ENCODE data around the gene SLC27A5. TPM values are rescaled to one million over a fixed set of nuclear protein-coding genes. Genes with fewer than 3 reads are reported as not detected.

Gene SLC27A5
- total RNA-seq, 1 donor from 2014 or later: 35.8 TPM

DNA sequence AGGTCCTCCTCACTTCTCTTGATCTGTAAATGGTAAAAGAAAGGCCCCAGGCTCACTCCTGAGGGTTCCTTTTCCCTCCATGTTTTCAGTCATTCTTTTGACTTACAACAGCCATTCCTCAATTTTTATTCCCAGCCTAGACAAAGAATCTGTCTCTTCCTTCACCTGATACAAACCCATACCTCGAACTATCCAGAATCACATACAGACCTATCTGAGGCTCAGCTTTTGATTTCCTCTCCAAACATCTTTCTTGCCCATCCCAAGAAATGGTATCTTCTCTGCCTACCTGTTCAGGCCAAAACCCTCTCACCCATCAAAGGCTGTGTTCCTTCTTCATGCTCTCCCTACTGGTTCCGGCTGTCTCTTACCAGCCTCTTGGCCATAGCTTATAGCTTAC is 40.9 kb upstream of the SLC27A5 start:
- no peak for TF ChIP-seq POLR2A (IDR thresholded peaks at IDR 0.05)
- no peak for TF ChIP-seq POLR2AphosphoS5 (IDR thresholded peaks at IDR 0.05; ENCODE audit: insufficient read depth in 1 of 2, low read depth in 1 of 2)
- intact Hi-C loops (cut with DNase I): no loop called here
- H3K36me3 ChIP-seq: peaks cover 0 to 61% of the 10 kb centered on the region in 2 donors
- H3K27me3 ChIP-seq: no peaks in the 10 kb centered on the region
- H3K4me1 ChIP-seq: peaks cover 42% of the 10 kb centered on the region
- no peaks in the 10 kb centered on the region for H3K9me3 ChIP-seq
- H3K4me3 ChIP-seq: no peak overlapping the region
- H3K27ac ChIP-seq: no peak overlapping the region
- no peak for DNase-seq (ENCODE audit: extremely low spot score in 2 of 2)

DNA sequence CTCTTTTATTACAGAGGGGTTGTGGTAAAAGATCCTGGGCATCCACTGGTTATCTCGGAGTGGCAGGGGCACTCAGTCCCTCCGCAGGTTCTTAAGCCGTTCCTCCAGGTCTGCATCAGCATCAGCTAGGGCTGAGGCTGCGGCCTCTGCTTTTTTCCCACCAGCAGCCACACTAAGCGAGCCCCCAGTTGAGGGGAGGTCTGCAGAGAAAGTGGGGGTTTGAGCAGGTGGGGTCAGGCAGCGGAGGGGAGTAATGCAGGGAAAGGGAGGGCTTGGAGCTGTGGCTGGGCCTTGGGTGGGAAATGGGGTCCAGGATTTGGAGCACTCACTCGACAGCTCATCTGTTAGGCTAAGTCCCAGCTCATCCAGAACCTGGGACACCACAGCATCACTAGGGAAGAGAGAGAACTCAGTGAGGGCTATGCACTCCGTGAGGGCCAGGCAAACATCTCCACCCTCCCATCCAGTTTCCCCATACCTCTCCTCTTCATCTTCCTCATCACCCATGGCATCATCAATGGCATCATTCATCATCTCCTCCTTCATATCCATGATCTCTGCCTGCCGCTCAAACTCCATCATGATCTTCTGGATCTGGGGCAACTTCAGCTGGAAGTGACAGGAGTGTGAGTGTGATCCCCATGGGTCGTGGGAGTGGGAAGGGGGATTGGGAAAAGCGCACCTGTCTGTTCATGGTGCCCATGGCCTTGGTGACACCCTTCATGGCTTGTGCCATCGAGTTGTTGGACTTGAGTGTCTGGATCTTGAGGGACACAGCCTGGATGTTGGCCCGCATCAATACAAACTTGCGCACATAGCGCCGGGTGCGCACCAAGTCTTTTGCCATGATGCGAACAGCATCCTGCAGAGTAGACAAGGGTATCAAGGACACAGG is 40.0 kb upstream of the SLC27A5 start:
- peak in 1 of 2 donors; percentile 82 for DNase-seq (ENCODE audit: extremely low spot score in 2 of 2)
- intact Hi-C loops (cut with DNase I): no loop called here
- Histone ChIP-seq H3K4me3 (no peak overlapping the region), H3K36me3 (peaks cover 0 to 69% of the 10 kb centered on the region in 2 donors), H3K27me3 (no peaks in the 10 kb centered on the region), H3K9me3 (no peaks in the 10 kb centered on the region), H3K27ac (no peak overlapping the region), H3K4me1 (peaks cover 42% of the 10 kb centered on the region)
- TF ChIP-seq POLR2AphosphoS5 (IDR thresholded peaks at IDR 0.05; ENCODE audit: insufficient read depth in 1 of 2, low read depth in 1 of 2): no peak
- TF ChIP-seq, protein P1, sequence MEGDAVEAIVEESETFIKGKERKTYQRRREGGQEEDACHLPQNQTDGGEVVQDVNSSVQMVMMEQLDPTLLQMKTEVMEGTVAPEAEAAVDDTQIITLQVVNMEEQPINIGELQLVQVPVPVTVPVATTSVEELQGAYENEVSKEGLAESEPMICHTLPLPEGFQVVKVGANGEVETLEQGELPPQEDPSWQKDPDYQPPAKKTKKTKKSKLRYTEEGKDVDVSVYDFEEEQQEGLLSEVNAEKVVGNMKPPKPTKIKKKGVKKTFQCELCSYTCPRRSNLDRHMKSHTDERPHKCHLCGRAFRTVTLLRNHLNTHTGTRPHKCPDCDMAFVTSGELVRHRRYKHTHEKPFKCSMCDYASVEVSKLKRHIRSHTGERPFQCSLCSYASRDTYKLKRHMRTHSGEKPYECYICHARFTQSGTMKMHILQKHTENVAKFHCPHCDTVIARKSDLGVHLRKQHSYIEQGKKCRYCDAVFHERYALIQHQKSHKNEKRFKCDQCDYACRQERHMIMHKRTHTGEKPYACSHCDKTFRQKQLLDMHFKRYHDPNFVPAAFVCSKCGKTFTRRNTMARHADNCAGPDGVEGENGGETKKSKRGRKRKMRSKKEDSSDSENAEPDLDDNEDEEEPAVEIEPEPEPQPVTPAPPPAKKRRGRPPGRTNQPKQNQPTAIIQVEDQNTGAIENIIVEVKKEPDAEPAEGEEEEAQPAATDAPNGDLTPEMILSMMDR (IDR thresholded peaks at IDR 0.05): no peak
- TF ChIP-seq POLR2A (IDR thresholded peaks at IDR 0.05): no peak

DNA sequence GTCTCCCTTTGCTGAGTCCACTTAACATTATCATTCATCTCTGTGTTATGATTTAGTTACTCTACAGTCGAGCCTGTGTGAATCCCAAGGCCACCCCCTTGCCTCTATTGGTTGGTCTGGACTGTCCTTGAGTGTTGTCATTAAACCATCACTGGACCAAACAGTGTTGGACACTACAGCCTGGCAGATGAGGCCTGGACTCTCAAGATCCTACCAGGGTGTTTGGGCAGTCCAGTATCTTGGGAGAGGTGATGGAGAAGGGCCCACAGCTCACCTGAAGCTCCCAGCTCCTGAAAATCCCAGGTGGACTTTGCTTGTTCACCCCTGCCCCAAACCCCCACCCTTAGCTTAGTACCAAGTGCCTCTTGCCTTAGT is 39.3 kb upstream of the SLC27A5 start:
- H3K4me1 ChIP-seq: peaks cover 42% of the 10 kb centered on the region
- H3K9me3 ChIP-seq: no peaks in the 10 kb centered on the region
- intact Hi-C loops (cut with DNase I): no loop called here
- H3K27me3 ChIP-seq: no peaks in the 10 kb centered on the region
- no peak for DNase-seq (ENCODE audit: extremely low spot score in 2 of 2)
- TF ChIP-seq POLR2AphosphoS5 (IDR thresholded peaks at IDR 0.05; ENCODE audit: insufficient read depth in 1 of 2, low read depth in 1 of 2) (no peak), POLR2A (IDR thresholded peaks at IDR 0.05) (no peak)
- H3K4me3 ChIP-seq: no peak overlapping the region
- no peak overlapping the region for H3K27ac ChIP-seq
- H3K36me3 ChIP-seq: peaks cover 0 to 68% of the 10 kb centered on the region in 2 donors

DNA sequence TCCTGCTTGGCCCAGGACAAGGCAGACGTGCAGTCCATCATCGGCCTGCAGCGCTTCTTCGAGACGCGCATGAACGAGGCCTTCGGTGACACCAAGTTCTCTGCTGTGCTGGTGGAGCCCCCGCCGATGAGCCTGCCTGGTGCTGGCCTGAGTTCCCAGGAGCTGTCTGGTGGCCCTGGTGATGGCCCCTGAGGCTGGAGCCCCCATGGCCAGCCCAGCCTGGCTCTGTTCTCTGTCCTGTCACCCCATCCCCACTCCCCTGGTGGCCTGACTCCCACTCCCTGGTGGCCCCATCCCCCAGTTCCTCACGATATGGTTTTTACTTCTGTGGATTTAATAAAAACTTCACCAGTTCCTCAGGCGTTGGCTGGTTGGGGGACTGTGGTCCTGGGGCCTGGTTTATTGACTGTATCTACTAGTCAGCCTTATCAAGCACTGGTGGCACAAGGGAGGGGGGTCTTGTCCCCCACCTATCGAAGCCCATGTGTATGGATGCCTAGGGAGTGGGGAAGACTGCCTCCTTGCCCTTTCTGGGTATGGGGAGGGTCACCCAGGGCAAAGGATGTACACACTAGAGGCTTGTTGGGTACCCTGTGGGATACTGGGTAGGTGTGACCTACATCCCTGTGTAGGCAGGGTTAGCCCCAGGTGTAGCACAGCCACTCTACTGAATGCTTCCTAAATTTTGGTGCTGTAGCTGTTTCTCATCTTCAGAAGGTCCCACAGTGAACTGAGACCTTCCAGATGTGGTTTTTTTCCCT is 38.8 kb upstream of the SLC27A5 start:
- peaks cover 42% of the 10 kb centered on the region for H3K4me1 ChIP-seq
- H3K9me3 ChIP-seq: no peaks in the 10 kb centered on the region
- no peak overlapping the region for H3K27ac ChIP-seq
- peaks cover 0 to 62% of the 10 kb centered on the region in 2 donors for H3K36me3 ChIP-seq
- intact Hi-C loops (cut with DNase I): no loop called here
- no peaks in the 10 kb centered on the region for H3K27me3 ChIP-seq
- DNase-seq (ENCODE audit: extremely low spot score in 2 of 2): peak in 1 of 2 donors; percentile 79
- no peak overlapping the region for H3K4me3 ChIP-seq
- no peak for TF ChIP-seq POLR2A (IDR thresholded peaks at IDR 0.05)
- TF ChIP-seq POLR2AphosphoS5 (IDR thresholded peaks at IDR 0.05; ENCODE audit: insufficient read depth in 1 of 2, low read depth in 1 of 2): no peak
- TF ChIP-seq, protein P1 (IDR thresholded peaks at IDR 0.05): no peak

DNA sequence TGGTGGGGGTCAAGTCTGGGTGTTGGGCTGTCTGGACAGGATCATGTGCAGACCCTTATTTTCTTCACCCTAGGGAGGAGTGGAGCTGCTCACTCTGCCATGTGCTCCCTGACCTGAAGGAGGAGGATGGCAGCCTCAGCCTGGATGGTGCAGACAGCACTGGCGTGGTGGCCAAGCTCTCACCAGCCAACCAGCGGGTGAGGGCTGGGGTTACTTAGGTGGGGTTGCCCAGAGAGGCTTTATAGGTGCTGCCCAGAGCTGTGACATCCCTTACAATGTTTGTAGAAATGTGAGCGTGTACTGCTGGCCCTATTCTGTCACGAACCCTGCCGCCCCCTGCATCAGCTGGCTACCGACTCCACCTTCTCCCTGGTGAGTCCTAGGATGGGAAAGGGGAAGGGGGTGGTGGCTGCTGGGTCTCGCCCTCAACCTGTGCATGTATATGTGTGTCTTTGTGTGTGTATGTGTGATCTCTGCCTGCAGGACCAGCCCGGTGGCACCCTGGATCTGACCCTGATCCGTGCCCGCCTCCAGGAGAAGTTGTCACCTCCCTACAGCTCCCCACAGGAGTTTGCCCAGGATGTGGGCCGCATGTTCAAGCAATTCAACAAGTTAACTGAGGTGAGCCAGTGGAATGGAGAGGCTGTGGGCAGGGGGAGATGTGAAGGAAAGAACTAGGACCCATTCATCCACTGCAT is 38.0 kb upstream of the SLC27A5 start:
- DNase-seq (ENCODE audit: extremely low spot score in 2 of 2): no peak
- Histone ChIP-seq H3K4me1 (peaks cover 44% of the 10 kb centered on the region), H3K27me3 (no peaks in the 10 kb centered on the region), H3K36me3 (peaks cover 0 to 60% of the 10 kb centered on the region in 2 donors), H3K27ac (no peak overlapping the region), H3K4me3 (no peak overlapping the region), H3K9me3 (no peaks in the 10 kb centered on the region)
- TF ChIP-seq POLR2A (IDR thresholded peaks at IDR 0.05): no peak
- no peak for TF ChIP-seq POLR2AphosphoS5 (IDR thresholded peaks at IDR 0.05; ENCODE audit: insufficient read depth in 1 of 2, low read depth in 1 of 2)
- TF ChIP-seq, protein P1 (IDR thresholded peaks at IDR 0.05): no peak
- intact Hi-C loops (cut with DNase I): no loop called here

All from vagina (tissue), 2 donors.